Measurements from ENCODE around the gene EEFSEC.

The EEFSEC gene

DNA sequence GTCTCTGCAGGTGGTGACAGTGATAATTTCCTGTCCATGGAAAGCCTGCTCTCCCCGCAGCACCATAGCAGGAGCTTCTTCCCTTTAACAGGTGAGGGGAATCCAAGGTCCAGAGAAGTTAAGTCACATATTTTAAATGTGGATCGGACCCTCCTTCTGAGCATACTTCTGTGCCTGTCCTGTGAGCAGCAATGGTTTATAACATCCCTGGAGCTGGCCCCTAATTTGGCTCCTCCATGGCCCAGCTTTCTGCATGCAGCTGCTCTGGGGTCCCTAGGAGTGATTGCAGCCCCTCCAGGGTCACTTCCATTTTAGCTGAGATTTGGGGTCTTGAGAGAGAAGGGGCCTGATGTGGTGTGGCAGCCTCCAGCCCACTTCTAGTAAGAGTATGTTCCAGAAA lies 127.8 kb downstream of the EEFSEC start:
- no peak overlapping the region for H3K4me3 ChIP-seq (replicated peaks; ENCODE audit: low read depth, low read length)
- H3K36me3 ChIP-seq (ENCODE audit: control insufficient read depth, insufficient read depth, low read length): peaks cover 6% of the 10 kb centered on the region
- TF ChIP-seq, protein P1, sequence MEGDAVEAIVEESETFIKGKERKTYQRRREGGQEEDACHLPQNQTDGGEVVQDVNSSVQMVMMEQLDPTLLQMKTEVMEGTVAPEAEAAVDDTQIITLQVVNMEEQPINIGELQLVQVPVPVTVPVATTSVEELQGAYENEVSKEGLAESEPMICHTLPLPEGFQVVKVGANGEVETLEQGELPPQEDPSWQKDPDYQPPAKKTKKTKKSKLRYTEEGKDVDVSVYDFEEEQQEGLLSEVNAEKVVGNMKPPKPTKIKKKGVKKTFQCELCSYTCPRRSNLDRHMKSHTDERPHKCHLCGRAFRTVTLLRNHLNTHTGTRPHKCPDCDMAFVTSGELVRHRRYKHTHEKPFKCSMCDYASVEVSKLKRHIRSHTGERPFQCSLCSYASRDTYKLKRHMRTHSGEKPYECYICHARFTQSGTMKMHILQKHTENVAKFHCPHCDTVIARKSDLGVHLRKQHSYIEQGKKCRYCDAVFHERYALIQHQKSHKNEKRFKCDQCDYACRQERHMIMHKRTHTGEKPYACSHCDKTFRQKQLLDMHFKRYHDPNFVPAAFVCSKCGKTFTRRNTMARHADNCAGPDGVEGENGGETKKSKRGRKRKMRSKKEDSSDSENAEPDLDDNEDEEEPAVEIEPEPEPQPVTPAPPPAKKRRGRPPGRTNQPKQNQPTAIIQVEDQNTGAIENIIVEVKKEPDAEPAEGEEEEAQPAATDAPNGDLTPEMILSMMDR (IDR thresholded peaks at IDR 0.05; ENCODE audit: insufficient read depth, low read length, poor library complexity, severe bottlenecking): no peak
- H3K27me3 ChIP-seq (replicated peaks; ENCODE audit: control insufficient read depth, insufficient read depth, low read length): no peaks in the 10 kb centered on the region
- DNase-seq (ENCODE audit: extremely low read depth, insufficient read length): no peak

DNA sequence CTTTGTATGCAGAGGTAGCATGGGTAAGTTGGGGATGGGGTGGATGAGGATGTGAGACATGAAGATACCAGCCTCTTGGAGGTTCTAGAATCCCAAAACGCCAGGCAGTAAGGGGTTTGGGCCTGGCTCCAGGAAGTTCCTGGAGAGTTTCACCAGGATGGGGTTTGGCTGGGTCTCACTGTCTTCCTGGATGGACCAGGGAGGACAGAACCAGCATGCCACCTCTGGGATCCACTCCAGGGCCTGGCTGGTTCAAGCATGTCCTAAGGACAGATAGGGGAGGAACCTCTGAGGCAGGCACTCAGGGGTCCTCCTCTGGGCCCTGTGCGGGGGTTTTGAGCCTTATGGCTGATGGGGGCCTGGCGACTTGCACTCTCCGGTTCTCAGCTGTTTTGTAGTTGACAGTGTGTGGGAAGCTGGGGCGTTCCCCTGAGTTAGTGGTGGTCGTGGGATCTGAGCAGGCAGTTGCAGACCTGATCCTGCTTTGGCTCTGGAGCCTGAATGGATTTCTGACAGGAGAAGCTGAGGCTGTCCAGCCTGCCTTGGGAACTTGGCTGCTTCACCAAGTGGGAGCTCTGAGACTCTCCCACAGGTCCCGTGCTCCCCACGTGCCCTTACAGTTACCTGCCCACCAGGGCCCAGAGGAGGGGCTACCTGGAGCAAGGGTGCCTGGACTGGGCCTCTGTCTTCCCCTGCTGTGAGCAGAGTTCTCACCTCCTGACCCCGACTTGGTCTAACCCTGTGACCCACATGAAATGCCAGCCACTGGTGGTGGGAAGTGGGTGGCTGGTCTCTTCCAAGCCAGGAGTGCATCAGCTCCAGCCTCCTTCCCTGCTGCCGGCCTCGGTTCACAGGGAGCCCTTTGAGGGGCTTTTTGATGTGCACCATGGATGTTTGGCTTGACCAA lies 128.4 kb downstream of the EEFSEC start:
- TF ChIP-seq, protein P1 (IDR thresholded peaks at IDR 0.05; ENCODE audit: insufficient read depth, low read length, poor library complexity, severe bottlenecking): no peak
- Histone ChIP-seq H3K4me3 (replicated peaks; ENCODE audit: low read depth, low read length) (no peak overlapping the region), H3K36me3 (ENCODE audit: control insufficient read depth, insufficient read depth, low read length) (peaks cover 6% of the 10 kb centered on the region), H3K27me3 (replicated peaks; ENCODE audit: control insufficient read depth, insufficient read depth, low read length) (no peaks in the 10 kb centered on the region)
- DNase-seq (ENCODE audit: extremely low read depth, insufficient read length): no peak

DNA sequence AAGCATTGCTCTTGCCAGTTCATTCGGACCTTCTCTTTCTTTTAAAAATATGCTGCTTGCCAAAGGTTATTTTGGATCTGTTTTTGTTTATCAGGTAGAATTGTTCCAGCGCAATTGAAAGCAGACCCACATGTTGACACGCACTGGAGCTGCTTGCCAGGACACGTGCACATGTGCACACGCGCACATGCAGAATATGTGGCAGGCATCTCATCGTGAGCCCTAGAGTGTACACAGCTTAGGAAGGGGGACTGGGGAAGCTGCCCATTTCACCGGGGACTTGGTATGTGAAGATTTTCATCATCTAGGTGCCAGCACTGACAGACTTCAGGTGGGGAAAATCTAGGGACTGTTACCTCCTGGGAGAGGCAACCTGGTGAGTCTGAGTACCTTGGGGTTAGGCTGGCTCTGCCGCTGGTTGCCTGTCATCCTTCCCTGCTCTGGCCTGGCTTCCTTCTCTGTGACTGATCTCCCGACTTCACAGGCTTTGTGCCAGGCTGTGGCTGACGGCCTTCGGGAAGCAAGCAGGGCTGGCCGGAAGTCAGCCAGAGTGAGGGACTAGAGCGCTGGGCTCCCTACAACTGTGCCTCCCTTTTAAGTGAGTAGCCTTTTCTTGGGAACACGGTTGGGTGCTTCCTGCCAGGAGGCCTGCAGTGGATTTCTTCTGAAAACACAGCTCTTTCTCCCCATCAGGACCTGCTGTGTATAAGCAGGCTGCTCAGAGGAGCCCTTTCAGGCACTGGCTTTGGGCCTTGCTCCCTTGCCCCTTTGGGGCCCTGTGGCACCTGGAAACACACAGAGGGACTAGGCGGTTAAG lies 129.3 kb downstream of the EEFSEC start:
- no peaks in the 10 kb centered on the region for H3K27me3 ChIP-seq (replicated peaks; ENCODE audit: control insufficient read depth, insufficient read depth, low read length)
- TF ChIP-seq, protein P1 (IDR thresholded peaks at IDR 0.05; ENCODE audit: insufficient read depth, low read length, poor library complexity, severe bottlenecking): no peak
- DNase-seq (ENCODE audit: extremely low read depth, insufficient read length): no peak
- no peak overlapping the region for H3K4me3 ChIP-seq (replicated peaks; ENCODE audit: low read depth, low read length)
- peaks cover 6% of the 10 kb centered on the region for H3K36me3 ChIP-seq (ENCODE audit: control insufficient read depth, insufficient read depth, low read length)

GRCh38 chr3:128283421-128283820 lies 130.1 kb downstream of the EEFSEC start:
- TF ChIP-seq, protein P1 (IDR thresholded peaks at IDR 0.05; ENCODE audit: insufficient read depth, low read length, poor library complexity, severe bottlenecking): no peak
- H3K36me3 ChIP-seq (ENCODE audit: control insufficient read depth, insufficient read depth, low read length): peaks cover 6% of the 10 kb centered on the region
- no peaks in the 10 kb centered on the region for H3K27me3 ChIP-seq (replicated peaks; ENCODE audit: control insufficient read depth, insufficient read depth, low read length)
- no peak for DNase-seq (ENCODE audit: extremely low read depth, insufficient read length)
- H3K4me3 ChIP-seq (replicated peaks; ENCODE audit: low read depth, low read length): no peak overlapping the region

- H3K36me3 ChIP-seq (ENCODE audit: control insufficient read depth, insufficient read depth, low read length): peaks cover 6% of the 10 kb centered on the region
- no peak for DNase-seq (ENCODE audit: extremely low read depth, insufficient read length)
- H3K4me3 ChIP-seq (replicated peaks; ENCODE audit: low read depth, low read length): no peak overlapping the region
- H3K27me3 ChIP-seq (replicated peaks; ENCODE audit: control insufficient read depth, insufficient read depth, low read length): no peaks in the 10 kb centered on the region
- TF ChIP-seq, protein P1 (IDR thresholded peaks at IDR 0.05; ENCODE audit: insufficient read depth, low read length, poor library complexity, severe bottlenecking): no peak
These were observed 132.0 kb downstream of the EEFSEC start for GRCh38 chr3:128285042-128285966.
